Prostate gland (tissue), 2 donors: ENCODE data around the gene MYLK2. TPM values are rescaled to one million over a fixed set of nuclear protein-coding genes. Genes with fewer than 3 reads are reported as not detected.
A peak's percentile ranks its signal among the peaks of the same experiment; 100 is the strongest.

Experiments
- DNase-seq: peaks from one replicate; pipeline ENCODE4 v3.0.0-alpha.2; 2019; ENCODE audit warnings: low spot score
- H3K27ac ChIP-seq, 2 donors: fragments of 200-600 bp; sonication (generic); 2 replicates each; pipeline ENCODE4 v1.5.1; 2017 to 2019
- H3K27me3 ChIP-seq: fragments of 200-600 bp; sonication (generic); replicated peaks from 2 replicates; pipeline ENCODE4 v1.5.1; 2019; ENCODE audit not compliant: insufficient read depth
- H3K36me3 ChIP-seq, 2 donors: fragments of 200-600 bp; sonication (generic); 1 replicate in 1 of 2; 2 replicates in 1 of 2; pipeline versions ENCODE4 v1.5.1 to v1.8.1; 2017 to 2019
- H3K4me1 ChIP-seq: fragments of 200-600 bp; sonication (generic); replicated peaks from 2 replicates; pipeline ENCODE4 v1.5.1; 2019
- H3K4me3 ChIP-seq, 2 donors: fragments of 200-600 bp; sonication (generic); 2 replicates each; pipeline ENCODE4 v1.5.1; 2017 to 2019
- H3K9me3 ChIP-seq: fragments of 200-600 bp; sonication (generic); 2 replicates; pipeline ENCODE4 v1.5.1; 2017
- CTCF ChIP-seq, 4 experiments: fragments of 200-600 bp in 2 of 4; fragments of 450-650 bp in 2 of 4; sonication (generic) in 2 of 4; IDR thresholded peaks; 1 replicate in 3 of 4; 2 replicates in 1 of 4; pipeline ENCODE4 v1.5.1; 2016 to 2019; ENCODE audit warnings: antibody characterized with exemption in 4 of 4, mild to moderate bottlenecking in 2 of 4, moderate library complexity in 2 of 4
- POLR2A ChIP-seq: fragments of 450-650 bp; IDR thresholded peaks from one replicate; pipeline ENCODE4 v1.6.1; 2016; ENCODE audit warnings: antibody characterized with exemption, mild to moderate bottlenecking
- POLR2AphosphoS5 ChIP-seq: sonication (generic); formaldehyde crosslinking; IDR thresholded peaks from one replicate; pipeline ENCODE4 v1.6.1; 2017; ENCODE audit warnings: antibody characterized with exemption
- WGBS: methylation state at CpG from one replicate; pipeline ENCODE4 v1.1.5; 2018; 5-methylcytosine and 5-hydroxymethylcytosine counted together
- intact Hi-C: fragments of 100-400 bp; cut with DNase I; formaldehyde crosslinking; loops from one replicate; pipeline ENCODE4 v1.14.2; 2022
- small RNA-seq, 2 donors: library from RNA; depleted of rRNA; stranded (forward); fragments of <200 nt; gene quantifications; one replicate each; pipeline ENCODE3, GENCODE V24; 2016
- total RNA-seq, 2 donors: library from RNA; depleted of rRNA; stranded (reverse); fragments of >200 nt; gene quantifications; one replicate each; pipeline ENCODE4 v1.1.0, GENCODE V29; 2016

MYLK2 gene
- total RNA-seq, 2 donors from 2014 or later: 0.27 to 0.91 TPM

- intact Hi-C loops: no loop called here
- TF ChIP-seq POLR2A (peak; percentile 58), POLR2AphosphoS5 (no peak), CTCF (IDR thresholded peaks at IDR 0.05) (peak in 1 of 4 experiments; percentile 21)
- H3K4me3 ChIP-seq: peak overlapping the region; percentile 41 to 48
- no peaks in the 10 kb centered on the region for H3K4me1 ChIP-seq
- WGBS: 6% methylated on average over 43 of the region's 45 CpGs
- peak; percentile 96 for DNase-seq
- H3K27ac ChIP-seq: peak overlapping the region; percentile 75 to 76
- H3K9me3 ChIP-seq: no peaks in the 10 kb centered on the region
- no peaks in the 10 kb centered on the region for H3K27me3 ChIP-seq
- H3K36me3 ChIP-seq: no peaks in the 10 kb centered on the region
These were observed 60.2 kb downstream of the MYLK2 start for GRCh38 chr20:31879143-31879987.

- Histone ChIP-seq H3K4me3 (no peak overlapping the region), H3K4me1 (no peaks in the 10 kb centered on the region), H3K27ac (no peak overlapping the region), H3K36me3 (no peaks in the 10 kb centered on the region), H3K27me3 (no peaks in the 10 kb centered on the region), H3K9me3 (no peaks in the 10 kb centered on the region)
- DNase-seq: no peak
- intact Hi-C loops: no loop called here
- TF ChIP-seq CTCF (IDR thresholded peaks at IDR 0.05): no peak
- no peak for TF ChIP-seq POLR2A
- TF ChIP-seq POLR2AphosphoS5: no peak
- WGBS: 74% methylated on average over 5 of the region's 5 CpGs
These were observed 62.8 kb downstream of the MYLK2 start for GRCh38 chr20:31881945-31882344.

- H3K36me3 ChIP-seq: no peaks in the 10 kb centered on the region
- no peaks in the 10 kb centered on the region for H3K9me3 ChIP-seq
- DNase-seq: no peak
- H3K4me3 ChIP-seq: no peak overlapping the region
- TF ChIP-seq POLR2A: no peak
- no peak for TF ChIP-seq POLR2AphosphoS5
- TF ChIP-seq CTCF (IDR thresholded peaks at IDR 0.05): no peak
- H3K27me3 ChIP-seq: no peaks in the 10 kb centered on the region
- H3K27ac ChIP-seq: no peak overlapping the region
- H3K4me1 ChIP-seq: no peaks in the 10 kb centered on the region
- intact Hi-C loops: no loop called here
These were observed 64.7 kb downstream of the MYLK2 start for GRCh38 chr20:31883829-31884228.

Small RNA genes lying within 50 kb of the gene (small RNA-seq; reads per million reads assigned to genes)
- 0 reads per million in 2 donors for gene AL160175.1

Other genes with a start within 250 kb of the MYLK2 start
- gene ID1, start 214.1 kb upstream of the MYLK2 start, total RNA-seq: 100 to 1,000 TPM; 356 to 514 TPM
- 1 to 10 TPM in 1 of 2 donors, under 1 TPM in 1; 0.41 to 3.6 TPM for gene COX4I2, start 181.4 kb upstream of the MYLK2 start, total RNA-seq
- gene BCL2L1, start 96.5 kb upstream of the MYLK2 start, total RNA-seq: 100 to 1,000 TPM; 127 to 155 TPM
- gene TPX2, start 80.1 kb upstream of the MYLK2 start, total RNA-seq: 10 to 100 TPM in 1 of 2 donors, 1 to 10 TPM in 1; 1.4 to 23.2 TPM
- gene FOXS1, start 26.2 kb downstream of the MYLK2 start, total RNA-seq: 1 to 10 TPM in 1 of 2 donors, not detected in 1; 8.3 TPM
- 10 to 100 TPM in 1 of 2 donors, 1 to 10 TPM in 1; 1.7 to 57.9 TPM for gene DUSP15, start 51.2 kb downstream of the MYLK2 start, total RNA-seq
- 1 to 10 TPM in 1 of 2 donors, not detected in 1; 1.2 TPM for gene TTLL9, start 51.3 kb downstream of the MYLK2 start, total RNA-seq
- 10 to 100 TPM; 11.4 to 30.3 TPM for gene PDRG1, start 132.7 kb downstream of the MYLK2 start, total RNA-seq
- under 1 TPM in 1 of 2 donors, not detected in 1; 0.05 TPM for gene XKR7, start 148.8 kb downstream of the MYLK2 start, total RNA-seq
- gene CCM2L, start 191.1 kb downstream of the MYLK2 start, total RNA-seq: 1 to 10 TPM; 4.6 to 5.7 TPM
- 1 to 10 TPM; 3.1 to 6.0 TPM for gene HCK, start 232.9 kb downstream of the MYLK2 start, total RNA-seq